ENCODE data around the gene GREM2.
A peak's percentile ranks its signal among the peaks of the same experiment; 100 is the strongest.

The GREM2 gene

GRCh38 chr1:240500647-240501046 lies 111.3 kb downstream of the GREM2 start:
- H3K4me3 ChIP-seq (ENCODE audit: low read depth, low read length): no peak overlapping the region
- no peak for DNase-seq (ENCODE audit: low read depth, low spot score)
- TF ChIP-seq CTCF (IDR thresholded peaks at IDR 0.05; ENCODE audit: low read depth, low read length): no peak
- in situ Hi-C loops (cut with HindIII; ENCODE audit: low sequenced_read_pairs): no loop called here

GRCh38 chr1:240499012-240499411 lies 112.9 kb downstream of the GREM2 start:
- no peak for TF ChIP-seq CTCF (IDR thresholded peaks at IDR 0.05; ENCODE audit: low read depth, low read length)
- peak; percentile 55 for DNase-seq (ENCODE audit: low read depth, low spot score)
- in situ Hi-C loops (cut with HindIII; ENCODE audit: low sequenced_read_pairs): no loop called here

GRCh38 chr1:240498335-240498734 lies 113.6 kb downstream of the GREM2 start:
- in situ Hi-C loops (cut with HindIII; ENCODE audit: low sequenced_read_pairs): no loop called here
- TF ChIP-seq CTCF (IDR thresholded peaks at IDR 0.05; ENCODE audit: low read depth, low read length): no peak

More at GRCh38 chr1:240499012-240499411, 112.9 kb downstream of the GREM2 start:
- H3K4me3 ChIP-seq (ENCODE audit: low read depth, low read length): no peak overlapping the region

GRCh38 chr1:240497908-240498307 lies 114.0 kb downstream of the GREM2 start:
- no peak for DNase-seq (ENCODE audit: low read depth, low spot score)
- in situ Hi-C loops (cut with HindIII; ENCODE audit: low sequenced_read_pairs): no loop called here
- no peak overlapping the region for H3K4me3 ChIP-seq (ENCODE audit: low read depth, low read length)
- no peak for TF ChIP-seq CTCF (IDR thresholded peaks at IDR 0.05; ENCODE audit: low read depth, low read length)

More at GRCh38 chr1:240498335-240498734, 113.6 kb downstream of the GREM2 start:
- no peak overlapping the region for H3K4me3 ChIP-seq (ENCODE audit: low read depth, low read length)
- no peak for DNase-seq (ENCODE audit: low read depth, low spot score)

- no peak for DNase-seq (ENCODE audit: low read depth, low spot score)
- no peak for TF ChIP-seq CTCF (IDR thresholded peaks at IDR 0.05; ENCODE audit: low read depth, low read length)
- H3K4me3 ChIP-seq (ENCODE audit: low read depth, low read length): no peak overlapping the region
- in situ Hi-C loops (cut with HindIII; ENCODE audit: low sequenced_read_pairs): no loop called here
Observed at GRCh38 chr1:240496941-240497340, 115.0 kb downstream of the GREM2 start.

- H3K4me3 ChIP-seq (ENCODE audit: low read depth, low read length): no peak overlapping the region
- DNase-seq (ENCODE audit: low read depth, low spot score): no peak
- no peak for TF ChIP-seq CTCF (IDR thresholded peaks at IDR 0.05; ENCODE audit: low read depth, low read length)
- in situ Hi-C loops (cut with HindIII; ENCODE audit: low sequenced_read_pairs): no loop called here
Observed at GRCh38 chr1:240496356-240496755, 115.6 kb downstream of the GREM2 start.

GRCh38 chr1:240495601-240496000 lies 116.4 kb downstream of the GREM2 start:
- H3K4me3 ChIP-seq (ENCODE audit: low read depth, low read length): no peak overlapping the region
- no peak for DNase-seq (ENCODE audit: low read depth, low spot score)
- TF ChIP-seq CTCF (IDR thresholded peaks at IDR 0.05; ENCODE audit: low read depth, low read length): no peak
- in situ Hi-C loops (cut with HindIII; ENCODE audit: low sequenced_read_pairs): no loop called here

Measured in astrocyte of the spinal cord (primary cell).